A673 (cell line): Measurements from ENCODE around the gene B3GNT7. TPM values are rescaled to one million over a fixed set of nuclear protein-coding genes. Genes with fewer than 3 reads are reported as not detected.

Experiments used
- BruUV-seq: library from RNA; stranded (reverse); fragments of 400-500 nt; replicated peaks from 2 replicates; lab custom pipeline; 2021; lab: Mats Ljungman, UMichigan
- CTCF ChIA-PET: fragments of 300-600 bp; sonication (Branson Sonifier 250); formaldehyde crosslinking; loops from one replicate; lab custom pipeline; 2022; ENCODE audit warnings: antibody characterized with exemption; lab: Charles Lee
- POLR2A ChIA-PET: fragments of 300-600 bp; sonication (Branson Sonifier 250); formaldehyde crosslinking; loops from one replicate; lab custom pipeline; 2022; ENCODE audit warnings: antibody characterized with exemption; ENCODE audit not compliant: low non-redundant PET; lab: Charles Lee
- DNase-seq: peaks from one replicate; pipeline ENCODE4 v3.0.0-alpha.2; 2015; ENCODE audit warnings: low spot score
- H3K27ac ChIP-seq: fragments of 200-600 bp; sonication (generic); 2 replicates; pipeline ENCODE4 v1.5.1; 2016; ENCODE audit warnings: mixed run types, low read depth, mild to moderate bottlenecking, mixed read lengths, antibody characterized with exemption, low read length; ENCODE audit not compliant: poor library complexity, severe bottlenecking
- H3K27me3 ChIP-seq: fragments of 200-600 bp; sonication (generic); replicated peaks from 2 replicates; pipeline ENCODE4 v1.6.1; 2017; ENCODE audit warnings: mixed run types, low read depth, mild to moderate bottlenecking, mixed read lengths, antibody characterized with exemption, low read length; ENCODE audit not compliant: insufficient read depth, poor library complexity
- H3K36me3 ChIP-seq: fragments of 200-600 bp; sonication (generic); 2 replicates; pipeline ENCODE4 v1.6.1; 2016; ENCODE audit warnings: mixed run types, mild to moderate bottlenecking, mixed read lengths, antibody characterized with exemption, low read length; ENCODE audit not compliant: insufficient read depth, poor library complexity, severe bottlenecking
- H3K4me1 ChIP-seq: fragments of 200-600 bp; sonication (generic); 2 replicates; pipeline ENCODE4 v1.6.1; 2017; ENCODE audit warnings: mixed run types, mild to moderate bottlenecking, mixed read lengths, antibody characterized with exemption, low read length; ENCODE audit not compliant: insufficient read depth, poor library complexity, severe bottlenecking
- H3K4me3 ChIP-seq: fragments of 200-600 bp; sonication (generic); 2 replicates; pipeline ENCODE4 v1.5.1; 2016; ENCODE audit warnings: low read depth, mixed run types, mild to moderate bottlenecking, mixed read lengths, low read length; ENCODE audit not compliant: poor library complexity, severe bottlenecking
- H3K9me3 ChIP-seq: fragments of 200-600 bp; sonication (generic); 2 replicates; pipeline ENCODE4 v1.6.1; 2016; ENCODE audit warnings: mixed run types, low read depth, mild to moderate bottlenecking, mixed read lengths, antibody characterized with exemption, low read length; ENCODE audit not compliant: poor library complexity, severe bottlenecking
- EZH2 ChIP-seq: fragments of 200-600 bp; sonication (generic); IDR thresholded peaks from 2 replicates; pipeline ENCODE4 v1.6.1; 2017; ENCODE audit warnings: borderline replicate concordance, low read depth, mild to moderate bottlenecking, mixed read lengths, antibody characterized with exemption, low read length; ENCODE audit not compliant: poor library complexity, severe bottlenecking
- intact Hi-C: fragments of 100-400 bp; cut with micrococcal nuclease; formaldehyde crosslinking; loops from one replicate; pipeline ENCODE4 v1.10.0; 2022; ENCODE audit not compliant: unreplicated experiment
- total RNA-seq: library from RNA; stranded (reverse); gene quantifications from 2 replicates; pipeline ENCODE4 v1.2.3, GENCODE V29; 2021
- TF ChIP-seq, protein P1 (sequence below): fragments of 300-800, 200-600 bp; sonication (generic); conservative IDR thresholded peaks from 2 replicates; pipeline ENCODE4 v1.5.1; 2017; ENCODE audit warnings: low read depth, mild to moderate bottlenecking, antibody characterized with exemption, low read length, moderate library complexity, mixed read lengths

The B3GNT7 gene
- total RNA-seq, 1 experiment from 2014 or later: not detected

DNA sequence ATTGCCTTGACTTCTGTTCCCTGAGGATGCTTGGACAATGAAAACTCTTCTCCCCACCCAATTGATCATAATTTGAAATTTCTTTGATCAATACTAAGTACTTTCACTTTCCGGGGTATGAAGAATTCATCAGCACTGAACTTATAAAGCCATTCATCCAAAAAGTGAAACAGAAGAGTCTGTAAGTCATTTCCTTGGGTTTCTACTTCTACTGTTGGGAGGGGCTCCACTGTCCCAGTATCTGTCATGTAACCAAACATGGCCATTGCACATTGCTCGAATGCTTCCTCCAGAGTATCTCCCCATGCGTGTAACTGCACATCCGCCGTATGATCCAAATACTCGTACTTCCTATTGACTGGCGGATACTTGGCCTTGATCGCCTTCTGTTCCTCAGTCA, 38.5 kb downstream of the B3GNT7 start:
- no peaks in the 10 kb centered on the region for H3K9me3 ChIP-seq
- intact Hi-C loops: no loop called here
- no TSS peak for BruUV-seq
- ChIA-PET POLR2A (no interaction called here), CTCF (no interaction called here)
- DNase-seq: no peak
- TF ChIP-seq, protein P1, sequence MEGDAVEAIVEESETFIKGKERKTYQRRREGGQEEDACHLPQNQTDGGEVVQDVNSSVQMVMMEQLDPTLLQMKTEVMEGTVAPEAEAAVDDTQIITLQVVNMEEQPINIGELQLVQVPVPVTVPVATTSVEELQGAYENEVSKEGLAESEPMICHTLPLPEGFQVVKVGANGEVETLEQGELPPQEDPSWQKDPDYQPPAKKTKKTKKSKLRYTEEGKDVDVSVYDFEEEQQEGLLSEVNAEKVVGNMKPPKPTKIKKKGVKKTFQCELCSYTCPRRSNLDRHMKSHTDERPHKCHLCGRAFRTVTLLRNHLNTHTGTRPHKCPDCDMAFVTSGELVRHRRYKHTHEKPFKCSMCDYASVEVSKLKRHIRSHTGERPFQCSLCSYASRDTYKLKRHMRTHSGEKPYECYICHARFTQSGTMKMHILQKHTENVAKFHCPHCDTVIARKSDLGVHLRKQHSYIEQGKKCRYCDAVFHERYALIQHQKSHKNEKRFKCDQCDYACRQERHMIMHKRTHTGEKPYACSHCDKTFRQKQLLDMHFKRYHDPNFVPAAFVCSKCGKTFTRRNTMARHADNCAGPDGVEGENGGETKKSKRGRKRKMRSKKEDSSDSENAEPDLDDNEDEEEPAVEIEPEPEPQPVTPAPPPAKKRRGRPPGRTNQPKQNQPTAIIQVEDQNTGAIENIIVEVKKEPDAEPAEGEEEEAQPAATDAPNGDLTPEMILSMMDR: no peak
- no peak for TF ChIP-seq EZH2
- no peaks in the 10 kb centered on the region for H3K36me3 ChIP-seq
- no peak overlapping the region for H3K27ac ChIP-seq
- H3K27me3 ChIP-seq: no peaks in the 10 kb centered on the region
- no peaks in the 10 kb centered on the region for H3K4me1 ChIP-seq
- H3K4me3 ChIP-seq: no peak overlapping the region

DNA sequence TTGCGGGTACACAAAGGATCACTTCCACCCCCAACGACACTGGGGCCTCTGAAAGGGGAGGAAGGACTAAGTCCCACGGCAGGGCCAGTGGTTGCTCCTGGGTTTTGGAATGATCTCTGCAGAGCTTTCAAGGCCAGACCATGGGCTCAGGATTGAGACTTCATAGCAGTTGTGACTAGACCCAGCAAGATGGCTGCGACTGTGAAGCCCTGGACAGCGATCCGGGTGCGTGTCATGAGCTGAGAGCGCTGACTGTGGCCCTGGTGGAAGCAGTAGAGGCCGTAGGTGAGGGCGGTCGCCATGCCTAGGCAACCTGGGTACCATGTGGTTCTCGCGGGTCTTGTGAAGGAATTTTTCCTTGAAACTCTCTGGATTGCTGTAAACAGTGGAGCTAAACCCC, 41.4 kb downstream of the B3GNT7 start:
- no peaks in the 10 kb centered on the region for H3K27me3 ChIP-seq
- H3K9me3 ChIP-seq: no peaks in the 10 kb centered on the region
- H3K36me3 ChIP-seq: no peaks in the 10 kb centered on the region
- ChIA-PET CTCF (no interaction called here), POLR2A (no interaction called here)
- DNase-seq: no peak
- H3K4me3 ChIP-seq: no peak overlapping the region
- no peaks in the 10 kb centered on the region for H3K4me1 ChIP-seq
- H3K27ac ChIP-seq: no peak overlapping the region
- no peak for TF ChIP-seq EZH2
- TF ChIP-seq, protein P1: no peak
- BruUV-seq: no TSS peak
- intact Hi-C loops: no loop called here

DNA sequence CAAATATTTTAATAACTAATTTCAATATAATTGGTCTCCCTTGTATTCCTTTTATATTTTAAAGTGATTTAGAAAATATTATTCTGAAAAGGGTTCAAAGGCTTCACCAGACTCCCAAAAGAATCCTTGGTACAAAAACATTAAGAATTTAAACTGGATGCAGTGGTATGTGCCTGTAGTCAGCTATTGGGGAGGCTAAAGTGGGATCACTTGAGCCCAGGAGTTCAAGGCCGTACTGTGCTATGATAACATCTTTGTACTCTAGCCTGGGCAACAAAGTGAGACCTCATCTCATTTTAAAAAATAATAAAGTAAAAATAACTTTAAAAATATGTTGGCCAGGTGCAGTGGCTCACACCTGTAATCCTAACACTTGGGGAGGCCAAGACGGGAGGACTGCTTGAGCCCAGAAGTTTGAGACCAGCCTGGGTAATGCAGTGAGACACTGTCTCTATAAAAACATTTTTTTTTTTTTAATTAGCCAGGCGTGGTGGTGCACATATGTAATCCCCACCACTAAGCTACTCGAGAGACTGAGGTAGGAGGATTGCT, 54.1 kb downstream of the B3GNT7 start:
- Histone ChIP-seq H3K36me3 (peaks cover 26% of the 10 kb centered on the region), H3K27ac (no peak overlapping the region), H3K9me3 (no peaks in the 10 kb centered on the region), H3K27me3 (no peaks in the 10 kb centered on the region), H3K4me3 (no peak overlapping the region), H3K4me1 (no peaks in the 10 kb centered on the region)
- no peak for DNase-seq
- CTCF ChIA-PET: no interaction called here
- POLR2A ChIA-PET: no interaction called here
- TF ChIP-seq, protein P1: no peak
- TF ChIP-seq EZH2: no peak
- no TSS peak for BruUV-seq
- intact Hi-C loops: no loop called here
